A673 (cell line): ENCODE measurements around the gene SHOX.

Experiments
- EZH2 ChIP-seq: fragments of 200-600 bp; sonication (generic); IDR thresholded peaks from 2 replicates; pipeline ENCODE4 v1.6.1; 2017; ENCODE audit warnings: borderline replicate concordance, low read depth, mild to moderate bottlenecking, mixed read lengths, antibody characterized with exemption, low read length; ENCODE audit not compliant: poor library complexity, severe bottlenecking
- TF ChIP-seq, protein P1 (sequence below): fragments of 300-800, 200-600 bp; sonication (generic); conservative IDR thresholded peaks from 2 replicates; pipeline ENCODE4 v1.5.1; 2017; ENCODE audit warnings: low read depth, mild to moderate bottlenecking, antibody characterized with exemption, low read length, moderate library complexity, mixed read lengths

DNA sequence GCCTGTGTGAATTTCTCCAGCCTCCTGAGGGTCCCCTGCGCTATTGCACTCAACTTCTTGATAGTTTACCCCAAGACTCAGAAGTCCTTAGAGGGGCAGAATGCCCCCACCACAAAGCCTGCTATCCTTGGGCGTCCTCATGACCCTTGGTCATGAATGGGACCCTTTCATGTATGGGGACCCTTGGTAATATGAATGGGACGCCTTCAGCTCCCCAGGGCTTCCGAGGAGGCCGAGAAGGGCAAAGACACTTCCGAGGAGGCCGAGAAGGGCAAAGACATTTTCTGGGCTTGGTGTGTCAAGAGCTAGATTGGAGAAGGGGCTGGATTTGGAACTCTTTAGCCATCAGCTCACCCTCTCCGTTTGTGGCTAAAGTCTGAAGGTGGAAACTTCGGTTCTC, 8.6 kb downstream of the SHOX start:
- TF ChIP-seq EZH2: no peak
- TF ChIP-seq, protein P1, sequence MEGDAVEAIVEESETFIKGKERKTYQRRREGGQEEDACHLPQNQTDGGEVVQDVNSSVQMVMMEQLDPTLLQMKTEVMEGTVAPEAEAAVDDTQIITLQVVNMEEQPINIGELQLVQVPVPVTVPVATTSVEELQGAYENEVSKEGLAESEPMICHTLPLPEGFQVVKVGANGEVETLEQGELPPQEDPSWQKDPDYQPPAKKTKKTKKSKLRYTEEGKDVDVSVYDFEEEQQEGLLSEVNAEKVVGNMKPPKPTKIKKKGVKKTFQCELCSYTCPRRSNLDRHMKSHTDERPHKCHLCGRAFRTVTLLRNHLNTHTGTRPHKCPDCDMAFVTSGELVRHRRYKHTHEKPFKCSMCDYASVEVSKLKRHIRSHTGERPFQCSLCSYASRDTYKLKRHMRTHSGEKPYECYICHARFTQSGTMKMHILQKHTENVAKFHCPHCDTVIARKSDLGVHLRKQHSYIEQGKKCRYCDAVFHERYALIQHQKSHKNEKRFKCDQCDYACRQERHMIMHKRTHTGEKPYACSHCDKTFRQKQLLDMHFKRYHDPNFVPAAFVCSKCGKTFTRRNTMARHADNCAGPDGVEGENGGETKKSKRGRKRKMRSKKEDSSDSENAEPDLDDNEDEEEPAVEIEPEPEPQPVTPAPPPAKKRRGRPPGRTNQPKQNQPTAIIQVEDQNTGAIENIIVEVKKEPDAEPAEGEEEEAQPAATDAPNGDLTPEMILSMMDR: no peak
